Common myeloid progenitor, CD34-positive (primary cell): ENCODE data around the gene AHSA1.

Source experiments
- CTCF ChIA-PET: fragments of 350-600 bp; sonication (Branson Sonifier 250); formaldehyde crosslinking; loops from one replicate; lab custom pipeline; 2021; ENCODE audit warnings: antibody characterized with exemption; lab: Charles Lee
- POLR2A ChIA-PET: fragments of 350-600 bp; sonication (Branson Sonifier 250); formaldehyde crosslinking; loops from one replicate; lab custom pipeline; 2021; ENCODE audit warnings: antibody characterized with exemption; lab: Charles Lee
- DNase-seq, 3 donors: peaks; one replicate each; pipeline versions ENCODE4 v3.0.0 to v3.0.0-alpha.2; 2013
- H3K27ac ChIP-seq, 2 experiments: 1 replicate in 1 of 2; 2 replicates in 1 of 2; pipeline ENCODE4 v1.7.0; 2013; ENCODE audit warnings: inconsistent platforms in 2 of 2, low read length in 2 of 2, mild to moderate bottlenecking in 2 of 2, low read depth in 1 of 2, moderate library complexity in 1 of 2; ENCODE audit not compliant: severe bottlenecking in 2 of 2, insufficient read depth in 1 of 2, poor library complexity in 1 of 2
- H3K27me3 ChIP-seq, 5 experiments: replicated peaks in 2 of 5; 1 replicate in 3 of 5; 2 replicates in 2 of 5; pipeline versions ENCODE4 v1.6.1 to v1.7.0; 2013; ENCODE audit warnings: low read length in 4 of 5, mild to moderate bottlenecking in 2 of 5, moderate library complexity in 2 of 5, inconsistent platforms in 1 of 5; ENCODE audit not compliant: insufficient read depth in 5 of 5, control insufficient read depth in 4 of 5
- H3K36me3 ChIP-seq, 4 experiments: 1 replicate in 2 of 4; 2 replicates in 2 of 4; pipeline versions ENCODE4 v1.6.1 to v1.7.0; 2013; ENCODE audit warnings: low read length in 3 of 4, control low read depth in 1 of 4, mild to moderate bottlenecking in 1 of 4; ENCODE audit not compliant: control insufficient read depth in 4 of 4, insufficient read depth in 4 of 4
- H3K4me1 ChIP-seq, 4 experiments: 1 replicate in 3 of 4; 2 replicates in 1 of 4; pipeline versions ENCODE4 v1.6.1 to v1.7.1; 2013; ENCODE audit warnings: low read length in 3 of 4, mild to moderate bottlenecking in 3 of 4, control low read depth in 1 of 4, inconsistent platforms in 1 of 4, moderate library complexity in 1 of 4; ENCODE audit not compliant: control insufficient read depth in 4 of 4, insufficient read depth in 4 of 4; ENCODE audit errors: control extremely low read depth in 1 of 4
- H3K4me3 ChIP-seq, 7 experiments: 1 replicate in 4 of 7; 2 replicates in 3 of 7; pipeline versions ENCODE4 v1.5.1 to v1.7.0; 2013; ENCODE audit warnings: mild to moderate bottlenecking in 7 of 7, low read length in 6 of 7, moderate library complexity in 6 of 7, inconsistent platforms in 2 of 7, low read depth in 2 of 7, control low read depth in 1 of 7; ENCODE audit not compliant: insufficient read depth in 4 of 7, control insufficient read depth in 1 of 7; ENCODE audit errors: extremely low read depth in 1 of 7
- H3K9me3 ChIP-seq, 5 experiments: 1 replicate in 4 of 5; 2 replicates in 1 of 5; pipeline versions ENCODE4 v1.6.1 to v1.7.1; 2013; ENCODE audit warnings: low read length in 4 of 5, mild to moderate bottlenecking in 2 of 5, inconsistent platforms in 1 of 5, low read depth in 1 of 5, moderate library complexity in 1 of 5; ENCODE audit not compliant: control insufficient read depth in 4 of 5, insufficient read depth in 2 of 5; ENCODE audit errors: control extremely low read depth in 1 of 5
- WGBS: methylation state at CpG from one replicate; pipeline ENCODE4 v1.1.5; 2013; ENCODE audit not compliant: insufficient coverage; 5-methylcytosine and 5-hydroxymethylcytosine counted together

The AHSA1 gene

DNA sequence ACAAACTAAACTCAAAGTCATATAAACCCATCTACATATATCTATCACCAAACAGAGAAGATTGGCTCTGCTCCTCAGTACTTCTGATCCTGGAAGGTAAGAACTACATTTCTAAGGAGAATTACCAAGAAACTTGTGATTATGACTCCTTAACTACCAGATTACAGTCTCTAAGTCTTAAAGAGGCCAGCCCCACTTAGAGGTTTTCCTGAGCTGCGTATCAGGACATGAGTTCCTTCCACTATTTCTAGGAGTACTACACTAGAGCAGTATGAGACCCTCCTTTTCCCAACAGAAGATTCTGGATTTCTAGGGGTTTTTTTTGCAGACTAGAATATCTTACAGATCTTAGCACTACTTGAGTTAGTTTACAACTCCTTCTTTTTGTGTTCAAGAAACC, 34.5 kb upstream of the AHSA1 start, which contains the start of gene NOXRED1:
Gene NOXRED1 (minus strand): TSS at position 101 of the 400 bp plus-strand sequence. CDS start 634 bp downstream, outside the sequence.
- 100% methylated on average over 1 of the region's 1 CpG for WGBS
- no peak for DNase-seq
- CTCF ChIA-PET = no interaction called here
- H3K36me3 ChIP-seq = peaks cover 36 to 79% (median 55%) of the 10 kb centered on the region in 4 experiments
- no peak within 1 kb of the TSS for H3K27ac ChIP-seq
- H3K27me3 ChIP-seq = no peaks in the 10 kb centered on the region
- POLR2A ChIA-PET = no interaction called here
- H3K4me3 ChIP-seq = no peak within 1 kb of the TSS
- H3K4me1 ChIP-seq = peaks cover 0 to 2% (median 0%) of the 10 kb centered on the region in 4 experiments
- peaks cover 3 to 33% (median 13%) of the 10 kb centered on the region in 5 experiments for H3K9me3 ChIP-seq

DNA sequence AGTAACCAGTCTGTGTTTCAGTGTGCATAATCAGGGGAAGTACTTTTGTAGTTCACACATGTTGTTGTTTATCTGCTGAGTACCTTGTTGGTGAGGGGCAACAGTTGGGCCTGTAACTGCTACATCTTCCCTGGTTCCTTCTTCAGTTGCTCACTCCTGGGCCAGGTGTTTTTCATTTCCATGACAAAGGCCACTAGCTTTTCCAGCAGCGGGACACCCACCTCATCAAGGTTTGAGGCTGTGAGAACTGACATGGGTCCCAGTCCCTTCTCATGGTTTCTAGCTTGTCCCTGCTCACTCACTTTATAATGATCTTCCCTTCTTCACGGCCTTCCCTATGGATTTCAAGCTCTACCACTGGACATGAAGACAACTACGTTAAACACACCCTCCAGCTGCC, 33.0 kb upstream of the AHSA1 start:
- no peak overlapping the region for H3K27ac ChIP-seq
- no peak overlapping the region for H3K4me3 ChIP-seq
- peaks cover 50 to 93% (median 67%) of the 10 kb centered on the region in 4 experiments for H3K36me3 ChIP-seq
- CTCF ChIA-PET = no interaction called here
- H3K9me3 ChIP-seq = peaks cover under 1 to 23% (median 4%) of the 10 kb centered on the region in 5 experiments
- no peaks in the 10 kb centered on the region for H3K27me3 ChIP-seq
- H3K4me1 ChIP-seq = peaks cover 0 to 2% (median 0%) of the 10 kb centered on the region in 4 experiments
- POLR2A ChIA-PET = no interaction called here
- no peak for DNase-seq
- WGBS = 100% methylated on average over 3 of the region's 3 CpGs

DNA sequence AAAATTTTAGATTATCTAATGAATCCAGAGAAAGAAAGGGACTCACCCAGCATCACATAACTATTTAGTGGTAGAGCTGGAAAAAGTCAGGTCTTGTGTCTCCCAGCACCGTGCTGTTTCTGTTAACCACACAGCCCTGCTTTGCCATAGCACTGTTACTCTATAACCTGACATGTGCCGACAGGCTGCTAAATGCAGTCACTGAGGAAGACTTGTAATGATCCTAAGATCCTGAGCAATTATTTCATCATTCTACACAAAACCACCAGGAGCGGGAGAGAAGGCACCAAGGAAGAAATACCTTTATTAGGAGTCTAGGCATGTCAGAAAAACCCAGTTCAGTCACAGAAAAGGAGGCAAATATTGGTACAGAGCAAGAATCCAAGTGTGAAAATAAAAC, 31.5 kb upstream of the AHSA1 start:
- H3K27me3 ChIP-seq = no peaks in the 10 kb centered on the region
- peaks cover 0 to 8% (median 2%) of the 10 kb centered on the region in 5 experiments for H3K9me3 ChIP-seq
- no peaks in the 10 kb centered on the region for H3K4me1 ChIP-seq
- peaks cover 56 to 91% (median 68%) of the 10 kb centered on the region in 4 experiments for H3K36me3 ChIP-seq
- CTCF ChIA-PET = interaction anchor here (2.1 kb wide), 1 partner anchor 11 kb away, joined by 5 read pairs; no protein-coding TSS in a partner anchor
- POLR2A ChIA-PET = no interaction called here
- no peak for DNase-seq
- no peak overlapping the region for H3K4me3 ChIP-seq
- no peak overlapping the region for H3K27ac ChIP-seq
- no CpG with 5 or more reads among the region's 3 CpGs for WGBS

DNA sequence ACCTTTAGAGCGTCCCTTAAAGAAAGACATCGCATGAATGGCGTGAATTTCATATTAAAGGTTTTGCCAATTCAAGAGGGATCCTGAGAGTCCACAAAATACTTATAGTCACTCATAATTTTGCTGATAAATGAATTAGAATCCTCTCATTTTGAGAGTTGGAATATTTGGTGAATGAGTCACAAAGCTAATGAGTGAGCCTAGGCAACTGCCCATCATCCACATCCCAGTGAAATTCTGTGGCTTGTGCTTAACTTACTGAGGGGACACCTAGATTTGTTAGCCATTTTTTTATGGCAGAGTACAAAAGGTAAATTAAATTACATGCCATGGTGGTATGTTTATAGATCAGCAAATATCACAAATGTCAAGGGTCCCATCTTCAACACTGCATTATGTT, 21.9 kb upstream of the AHSA1 start:
- Histone ChIP-seq H3K36me3 (peaks cover 24 to 71% (median 35%) of the 10 kb centered on the region in 4 experiments), H3K9me3 (no peaks in the 10 kb centered on the region), H3K4me3 (no peak overlapping the region), H3K27ac (no peak overlapping the region), H3K27me3 (no peaks in the 10 kb centered on the region), H3K4me1 (no peaks in the 10 kb centered on the region)
- POLR2A ChIA-PET = no interaction called here
- no CpG with 5 or more reads among the region's 3 CpGs for WGBS
- no peak for DNase-seq
- CTCF ChIA-PET = interaction anchor here (1.1 kb wide), 1 partner anchor 10 kb away, joined by 5 read pairs; no protein-coding TSS in a partner anchor

DNA sequence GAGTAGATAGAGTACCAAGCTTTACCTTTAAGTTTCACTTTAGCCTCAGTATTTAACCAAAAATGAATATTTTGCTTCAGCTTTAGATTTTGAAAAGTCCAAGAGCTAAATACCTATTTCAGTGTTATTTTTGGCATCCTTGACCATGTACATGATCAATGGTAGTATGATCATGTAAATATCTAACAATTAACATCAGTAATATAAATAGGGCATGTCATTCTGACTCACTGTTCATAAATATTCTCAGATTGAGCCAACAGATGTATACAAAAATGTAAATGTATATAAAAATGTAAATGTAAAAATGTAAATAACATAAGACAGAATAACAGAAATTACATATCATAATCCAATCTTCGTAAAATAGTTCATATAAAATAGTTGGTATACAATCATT, 19.3 kb upstream of the AHSA1 start:
- Histone ChIP-seq H3K4me3 (no peak overlapping the region), H3K9me3 (no peaks in the 10 kb centered on the region), H3K36me3 (peaks cover 42 to 78% (median 50%) of the 10 kb centered on the region in 4 experiments), H3K4me1 (no peaks in the 10 kb centered on the region), H3K27ac (no peak overlapping the region), H3K27me3 (no peaks in the 10 kb centered on the region)
- ChIA-PET POLR2A (no interaction called here), CTCF (interaction anchor here (1.2 kb wide), 1 partner anchor 113 kb away, joined by 3 read pairs; no protein-coding TSS in a partner anchor)
- no CpG with 5 or more reads among the region's 1 CpG for WGBS
- DNase-seq = no peak

DNA sequence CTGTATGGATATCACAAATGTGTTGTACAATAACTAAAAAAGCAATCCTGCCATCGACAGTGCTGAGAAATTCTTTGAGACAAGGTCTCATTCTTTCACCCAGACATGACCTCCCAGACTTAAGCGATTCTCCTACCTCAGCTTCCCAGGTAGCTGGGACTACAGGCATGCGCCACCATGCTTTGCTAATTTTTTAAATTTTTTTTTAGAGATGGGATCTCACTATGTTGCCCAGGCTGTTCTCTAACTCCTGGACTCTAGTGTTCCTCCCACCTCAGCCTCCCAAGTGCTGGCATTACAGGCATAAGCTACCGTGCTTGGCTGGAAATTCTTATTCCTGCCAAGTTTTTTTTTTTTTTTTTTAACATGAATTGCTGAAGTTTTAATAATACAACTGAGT, 18.0 kb upstream of the AHSA1 start:
- H3K27ac ChIP-seq = no peak overlapping the region
- H3K4me3 ChIP-seq = no peak overlapping the region
- WGBS = no CpG with 5 or more reads among the region's 4 CpGs
- ChIA-PET CTCF (interaction anchor here (0.9 kb wide), 1 partner anchor 20 kb away, joined by 3 read pairs; no protein-coding TSS in a partner anchor), POLR2A (no interaction called here)
- no peaks in the 10 kb centered on the region for H3K4me1 ChIP-seq
- DNase-seq = no peak
- H3K9me3 ChIP-seq = no peaks in the 10 kb centered on the region
- H3K27me3 ChIP-seq = no peaks in the 10 kb centered on the region
- H3K36me3 ChIP-seq = peaks cover 40 to 76% (median 50%) of the 10 kb centered on the region in 4 experiments

DNA sequence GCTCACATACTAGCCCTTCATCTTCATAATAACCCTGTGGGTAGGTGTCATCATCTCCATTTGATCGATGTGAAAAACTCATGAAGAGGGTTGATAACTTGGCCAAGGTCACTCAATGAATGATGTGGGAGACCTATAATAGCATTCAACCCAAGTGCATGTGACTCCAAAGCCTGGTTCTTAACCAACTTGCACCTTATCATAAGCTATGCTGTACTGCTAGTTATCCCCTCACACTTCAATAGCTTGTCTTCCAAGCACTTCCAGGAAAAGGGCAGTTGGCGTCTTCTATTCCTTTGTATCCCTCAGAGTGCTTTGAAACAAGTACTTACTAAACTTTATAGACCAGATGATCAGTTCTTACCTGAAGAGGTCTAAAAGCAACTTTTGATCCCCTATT, 15.7 kb upstream of the AHSA1 start:
- POLR2A ChIA-PET = no interaction called here
- Histone ChIP-seq H3K36me3 (peaks cover 31 to 65% (median 43%) of the 10 kb centered on the region in 4 experiments), H3K27ac (no peak overlapping the region), H3K4me3 (no peak overlapping the region), H3K9me3 (no peaks in the 10 kb centered on the region), H3K4me1 (no peaks in the 10 kb centered on the region), H3K27me3 (no peaks in the 10 kb centered on the region)
- CTCF ChIA-PET = interaction anchor here (0.9 kb wide), 2 partner anchors 9 to 17 kb away, joined by 3 read pairs; no protein-coding TSS in a partner anchor
- WGBS = 100% methylated on average over 2 of the region's 2 CpGs
- DNase-seq = no peak
